ENCODE measurements around the gene BRPF3. TPM values are rescaled to one million over a fixed set of nuclear protein-coding genes. Genes with fewer than 3 reads are reported as not detected.

The BRPF3 gene
- 10 to 100 TPM; 19.3 to 20.4 TPM for total RNA-seq

DNA sequence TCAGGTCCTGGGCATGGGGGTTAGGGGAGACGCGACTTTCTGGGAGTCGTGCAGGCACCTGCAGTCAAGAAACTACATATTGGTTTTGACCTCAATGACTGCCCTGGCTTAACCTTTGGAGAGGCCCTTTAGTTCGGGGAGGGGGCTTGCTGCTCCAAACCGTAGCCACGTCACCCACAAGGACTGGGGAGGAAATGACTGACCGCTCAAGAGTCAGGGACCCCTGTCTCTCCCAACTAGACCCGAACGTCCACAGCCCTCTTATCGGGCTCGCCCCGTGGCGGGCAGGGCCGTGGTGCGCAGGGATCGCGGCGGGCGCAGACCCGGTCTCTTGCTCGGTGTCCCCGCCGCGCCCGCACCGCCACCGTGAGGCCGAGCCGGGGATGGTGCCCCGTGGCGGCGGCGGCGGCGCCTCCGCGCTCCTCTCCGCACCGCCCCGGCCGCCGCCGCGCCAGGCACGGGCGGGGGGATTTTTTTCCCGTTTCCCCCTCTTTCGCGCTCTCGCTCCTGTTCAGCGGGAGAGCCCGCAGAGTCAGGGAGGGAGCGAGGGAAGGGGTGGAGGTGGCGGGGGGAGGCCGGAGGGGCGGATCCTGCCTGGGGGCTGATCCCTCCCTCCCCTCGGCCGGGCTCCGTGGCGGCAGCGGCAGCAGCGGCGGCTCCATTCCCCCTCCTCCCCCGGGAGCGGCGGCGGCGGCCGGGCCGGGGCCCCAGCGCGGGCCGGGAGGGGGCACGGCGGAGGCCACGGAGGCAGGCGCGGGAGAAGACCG is at the start of gene BRPF3:
Gene BRPF3 (plus strand): TSS at position 632 of the 767 bp plus-strand sequence. CDS start 3,579 bp downstream, outside the sequence.
- CTCF ChIA-PET: interaction anchor here (1.5 kb wide), 1 partner anchor 169 kb away, joined by 4 read pairs; the partner anchor contains the start of gene MAPK14
- POLR2A ChIA-PET: interaction anchor here (1.4 kb wide), 1 partner anchor 75 kb away, joined by 6 read pairs; no protein-coding TSS in a partner anchor

DNA sequence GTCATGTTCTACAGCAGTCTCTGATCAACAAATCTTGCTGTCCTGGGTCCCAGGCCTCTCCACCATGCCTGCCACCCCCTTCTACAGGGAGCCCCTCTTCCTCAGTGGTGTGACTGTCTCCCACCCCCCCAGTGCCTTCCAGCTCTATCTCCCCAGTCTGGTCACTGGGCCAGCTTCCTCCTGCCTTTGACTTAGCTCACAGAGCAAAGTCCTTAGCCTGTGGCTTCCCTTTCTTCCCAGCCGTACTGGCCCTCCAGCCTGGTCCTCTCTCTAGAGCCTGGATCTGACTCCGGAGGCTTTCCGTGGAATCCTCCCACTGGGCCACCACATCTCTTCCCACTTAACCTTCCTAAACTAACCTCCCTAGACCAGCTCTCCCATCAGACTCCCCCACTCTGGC is 49.2 kb upstream of the BRPF3 start:
- ChIA-PET POLR2A (no interaction called here), CTCF (no interaction called here)

- ChIA-PET POLR2A (no interaction called here), CTCF (no interaction called here)
Measured at GRCh38 chr6:36149476-36149875, 47.1 kb upstream of the BRPF3 start.

- POLR2A ChIA-PET: no interaction called here
- CTCF ChIA-PET: no interaction called here
Measured at GRCh38 chr6:36150283-36150682, 46.3 kb upstream of the BRPF3 start.

GRCh38 chr6:36154286-36154685 is 42.3 kb upstream of the BRPF3 start:
- CTCF ChIA-PET: no interaction called here

DNA sequence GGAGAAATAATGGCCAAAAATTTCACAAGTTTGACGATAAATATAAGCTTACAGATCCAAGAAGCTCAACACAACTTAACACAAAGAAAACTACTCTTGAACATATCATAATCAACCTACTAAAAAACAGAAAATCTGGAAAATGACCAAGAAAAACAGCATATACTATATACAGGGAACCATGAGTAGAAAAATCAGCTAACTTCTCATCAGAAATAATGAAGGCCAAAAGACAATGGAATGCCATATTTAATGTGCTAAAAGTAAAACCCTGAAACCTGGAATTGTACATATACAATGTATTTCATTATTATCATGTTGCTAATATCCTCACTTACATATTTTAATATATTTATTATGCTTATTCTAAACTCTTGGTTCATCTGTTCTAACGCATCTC is 40.9 kb upstream of the BRPF3 start:
- CTCF ChIA-PET: no interaction called here

More at GRCh38 chr6:36154286-36154685, 42.3 kb upstream of the BRPF3 start:
- POLR2A ChIA-PET: no interaction called here

DNA sequence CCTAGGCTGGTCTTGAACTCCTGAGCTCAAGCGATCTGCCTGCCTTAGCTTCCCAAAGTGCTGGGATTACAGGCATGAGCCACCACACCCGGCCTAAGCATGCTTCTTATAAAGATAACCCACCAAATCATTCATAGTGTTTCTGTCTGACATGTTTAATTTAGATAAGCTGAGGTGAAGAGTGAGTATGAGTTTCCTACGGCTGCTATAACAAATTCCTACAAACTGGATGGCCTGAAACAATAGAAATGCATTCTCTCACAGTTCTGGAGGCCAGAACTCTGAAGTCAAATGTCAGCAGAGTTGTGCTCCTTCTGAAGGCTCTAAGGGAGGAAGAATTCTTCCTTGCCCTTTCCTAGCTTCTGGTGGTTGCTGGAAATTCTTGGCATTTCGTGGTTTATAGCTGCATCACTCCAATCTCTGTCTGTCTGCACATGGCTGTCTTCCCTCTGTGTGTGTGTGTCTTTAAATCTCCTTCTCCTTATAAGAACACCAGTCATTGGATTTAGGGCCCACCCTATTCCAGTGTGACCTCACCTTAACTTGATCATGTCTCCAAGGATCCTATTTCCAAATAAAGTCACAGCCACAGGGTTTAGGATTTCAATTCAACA is 36.3 kb upstream of the BRPF3 start:
- ChIA-PET CTCF (no interaction called here), POLR2A (no interaction called here)

More for the DNA sequence above, 40.9 kb upstream of the BRPF3 start:
- POLR2A ChIA-PET: no interaction called here

DNA sequence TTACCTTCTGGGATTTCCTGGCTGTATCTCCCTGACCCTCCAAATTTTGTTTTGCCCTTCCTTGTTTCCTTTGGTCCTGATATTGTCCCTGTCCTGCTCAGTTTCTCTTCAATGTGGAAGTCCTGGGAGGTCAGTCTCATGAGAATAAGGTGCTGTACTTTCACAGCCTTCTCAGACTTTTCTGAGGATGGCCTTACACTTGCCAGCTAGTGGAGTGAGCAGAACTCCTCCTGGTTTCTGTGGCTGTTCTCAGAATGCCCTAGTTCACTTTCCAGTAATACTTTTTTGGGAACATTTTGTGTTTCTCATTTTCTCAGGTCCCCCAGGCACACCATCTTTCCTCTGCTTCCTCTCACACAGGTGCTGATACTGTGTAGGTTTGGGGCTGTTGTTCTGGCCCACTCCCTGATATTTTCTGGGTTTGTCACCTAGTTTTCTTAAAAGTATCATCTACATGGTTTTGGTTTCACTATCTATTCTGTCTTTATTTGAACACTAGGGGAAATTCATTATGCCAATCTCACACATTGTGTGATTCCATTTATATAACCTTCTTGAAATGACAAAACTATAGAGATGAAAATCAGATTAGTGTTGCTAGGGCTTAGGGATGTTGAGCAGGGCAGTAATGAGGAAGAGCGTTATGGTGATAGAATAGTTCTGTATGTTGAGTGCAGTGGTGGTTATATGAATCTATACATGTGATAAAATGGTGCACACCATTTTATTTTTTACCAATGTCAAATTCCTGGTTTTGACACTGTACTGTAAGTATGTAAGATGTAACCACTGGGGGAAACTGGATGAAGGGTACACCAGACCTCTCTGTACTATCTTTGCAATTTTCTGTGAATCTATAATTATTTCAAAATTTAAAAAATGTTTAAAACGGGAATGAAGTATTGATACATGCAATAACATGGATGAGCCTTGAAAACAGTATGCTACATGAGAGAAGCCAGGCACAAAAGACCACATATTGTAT is 27.2 kb upstream of the BRPF3 start:
- ChIA-PET POLR2A (no interaction called here), CTCF (no interaction called here)

DNA sequence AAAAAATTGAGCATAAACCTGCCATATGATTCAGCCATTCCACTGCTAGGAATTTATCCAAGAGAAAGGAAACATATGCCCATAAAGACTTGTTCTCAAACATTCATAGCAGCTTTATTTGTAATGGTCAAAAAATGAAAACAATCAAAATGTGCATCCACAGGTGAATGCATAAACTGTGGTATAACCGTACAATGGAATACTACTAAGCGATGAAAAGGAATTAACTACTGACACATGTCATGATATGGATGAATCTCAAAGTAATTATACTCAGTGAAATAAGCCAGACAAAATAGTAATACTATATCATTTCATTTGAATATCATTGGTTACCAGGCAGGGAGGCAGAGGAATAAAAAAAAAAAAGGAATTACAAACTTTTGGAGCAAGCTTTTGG is 25.8 kb upstream of the BRPF3 start:
- POLR2A ChIA-PET: interaction anchor here (0.6 kb wide), 1 partner anchor 153 kb away, joined by 3 read pairs; no protein-coding TSS in a partner anchor
- CTCF ChIA-PET: no interaction called here

GRCh38 chr6:36171573-36171972 is 25.0 kb upstream of the BRPF3 start:
- CTCF ChIA-PET: no interaction called here
- POLR2A ChIA-PET: no interaction called here

GRCh38 chr6:36177166-36177565 is 19.4 kb upstream of the BRPF3 start:
- CTCF ChIA-PET: no interaction called here
- POLR2A ChIA-PET: no interaction called here

DNA sequence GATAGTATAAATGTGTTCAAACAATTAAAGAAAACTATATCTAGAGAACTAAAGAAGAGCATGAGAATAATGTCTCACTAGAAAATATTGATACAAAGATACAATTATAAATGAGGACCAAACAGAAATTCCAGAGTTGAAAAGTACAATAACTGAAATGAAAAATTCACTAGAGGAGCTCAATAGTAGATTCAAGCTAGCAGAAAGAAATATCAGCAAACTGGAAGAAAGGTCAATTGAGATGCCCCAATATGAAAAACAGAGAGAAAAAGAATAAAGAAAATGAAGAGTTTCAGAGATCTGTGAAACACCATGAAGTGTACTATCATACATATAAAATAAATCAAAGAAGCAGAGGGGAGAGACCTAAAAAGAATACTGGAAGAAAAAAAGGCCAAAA is 18.0 kb upstream of the BRPF3 start:
- ChIA-PET CTCF (no interaction called here), POLR2A (no interaction called here)

DNA sequence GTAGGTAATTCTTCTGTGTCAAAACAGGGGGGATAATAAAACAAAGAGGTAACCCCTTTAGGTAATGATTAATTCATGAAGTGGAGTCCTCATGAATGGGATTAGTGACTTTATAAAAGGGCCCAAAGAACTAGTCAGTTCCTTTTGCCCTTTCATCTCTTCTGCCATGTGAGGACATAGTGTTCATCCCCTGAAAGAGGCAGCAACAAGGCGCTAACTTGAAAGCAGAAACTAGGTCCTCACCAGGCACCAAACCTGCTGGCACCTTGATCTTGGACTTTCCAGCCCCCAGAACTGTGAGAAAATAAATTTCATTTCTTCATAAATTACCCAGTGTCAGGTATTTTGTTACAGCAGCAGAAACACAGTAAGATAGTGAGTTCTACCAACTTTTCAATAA is 16.4 kb upstream of the BRPF3 start:
- CTCF ChIA-PET: no interaction called here
- POLR2A ChIA-PET: no interaction called here

DNA sequence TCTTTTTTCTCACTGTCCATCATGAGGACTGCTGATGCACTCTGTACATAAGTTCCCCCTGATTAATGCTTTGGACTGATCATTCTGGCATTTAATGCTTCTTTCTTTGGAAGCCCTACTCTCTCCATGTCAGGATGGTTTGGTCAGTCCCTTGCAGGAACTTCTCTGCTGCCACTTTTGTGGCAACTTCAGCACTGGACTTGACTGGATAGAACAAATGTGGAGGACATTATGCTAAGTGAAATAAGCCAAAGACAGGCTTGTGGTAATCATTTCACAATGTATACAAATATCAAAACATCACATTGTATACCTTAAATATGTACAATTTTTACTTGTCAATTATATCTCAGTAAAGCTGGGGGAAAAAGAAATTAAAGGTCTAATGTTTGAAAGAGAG is 12.2 kb upstream of the BRPF3 start:
- ChIA-PET POLR2A (no interaction called here), CTCF (interaction anchor here (0.8 kb wide), 1 partner anchor 20 kb away, joined by 6 read pairs; no protein-coding TSS in a partner anchor)

DNA sequence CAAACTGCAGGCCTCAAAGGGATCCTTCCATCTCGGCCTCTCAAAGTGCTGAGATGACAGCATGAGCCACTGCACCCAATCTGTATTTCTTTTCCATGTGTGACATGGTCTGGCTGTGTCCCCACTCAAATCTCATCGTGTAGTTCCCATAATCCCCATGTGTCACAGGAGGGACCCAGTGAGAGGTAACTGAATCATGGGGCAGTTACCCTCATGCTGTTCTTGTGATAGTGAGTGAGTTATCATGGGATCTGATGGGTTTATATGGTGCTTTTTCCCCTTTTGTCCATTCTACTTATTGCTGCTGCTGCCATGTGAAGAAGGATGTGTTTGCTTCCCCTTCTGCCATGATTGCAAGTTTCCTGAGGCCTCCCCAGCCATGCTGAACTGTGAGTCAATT is 10.3 kb upstream of the BRPF3 start:
- CTCF ChIA-PET: no interaction called here
- POLR2A ChIA-PET: no interaction called here

DNA sequence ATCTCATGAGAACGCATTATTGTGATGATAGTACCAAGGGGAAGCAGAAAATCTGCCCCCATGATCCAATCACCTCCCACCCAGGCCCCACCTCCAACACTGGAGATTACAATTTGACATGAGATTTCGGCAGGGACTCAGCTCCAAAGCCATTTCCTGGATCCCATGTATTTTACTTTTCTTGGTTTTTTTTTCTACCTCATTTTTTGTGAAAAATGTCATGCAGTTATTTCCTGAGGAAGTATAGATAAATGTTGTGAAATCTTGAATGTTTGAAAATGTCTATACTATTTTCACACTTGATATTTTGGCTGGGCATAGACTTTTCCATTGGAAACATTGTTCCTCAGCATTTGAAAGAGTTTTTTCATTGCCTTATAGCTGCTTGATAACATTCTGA is 9.1 kb upstream of the BRPF3 start:
- ChIA-PET CTCF (no interaction called here), POLR2A (interaction anchor here (0.8 kb wide), 1 partner anchor 230 kb away, joined by 3 read pairs; no protein-coding TSS in a partner anchor)

- ChIA-PET POLR2A (interaction anchor here (0.6 to 1.4 kb wide), 5 partner anchors 50 to 167 kb away, joined by 3 to 9 read pairs (median 4); partner anchors contain the start of gene MAPK13), CTCF (interaction anchor here (0.7 to 1.8 kb wide), 8 partner anchors 11 to 343 kb away, joined by 3 to 7 read pairs (median 3); partner anchors contain the start of genes MAPK13 and MAPK14)
Measured at GRCh38 chr6:36195471-36196112, 952 bp upstream of the BRPF3 start.

DNA sequence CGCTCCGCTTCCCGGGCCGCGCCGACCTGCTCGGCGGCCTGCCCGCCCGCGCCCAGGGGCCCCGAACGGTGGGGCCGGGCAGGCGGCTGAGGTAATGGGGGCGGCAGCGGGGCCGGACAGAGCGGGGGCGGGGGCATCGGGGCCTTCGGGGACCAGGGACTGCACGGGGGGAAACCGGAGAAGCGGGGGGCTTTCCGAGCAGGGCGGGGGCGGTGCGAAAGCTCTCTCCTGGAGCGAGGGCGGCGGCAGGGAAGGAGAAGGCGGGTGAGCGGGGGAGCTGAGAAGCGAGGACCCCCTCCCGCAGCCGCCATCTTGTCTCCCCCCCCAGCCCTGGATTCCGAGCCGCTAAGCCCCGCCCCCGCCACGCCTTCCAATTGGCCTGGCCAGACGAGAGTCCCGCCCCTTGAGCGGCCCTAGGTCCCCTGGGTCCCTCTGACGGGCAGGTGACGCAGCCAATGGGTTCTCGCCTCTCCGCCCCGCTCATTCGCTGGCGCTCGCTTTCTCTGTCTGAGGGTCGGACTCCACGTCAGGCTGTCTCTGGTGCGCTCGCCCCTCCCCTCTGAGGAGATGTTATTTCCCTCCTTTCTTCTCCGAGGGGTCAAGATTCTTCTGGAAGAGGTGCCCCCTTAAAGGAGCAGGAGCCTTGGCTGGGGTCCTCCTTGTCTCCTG is 470 bp downstream of the BRPF3 start:
- ChIA-PET POLR2A (interaction anchor here (0.8 to 1.4 kb wide), 3 partner anchors 66 to 169 kb away, joined by 5 to 13 read pairs (median 6); partner anchors contain the start of gene MAPK13), CTCF (interaction anchor here (1.5 kb wide), 1 partner anchor 14 kb away, joined by 3 read pairs; no protein-coding TSS in a partner anchor)
